HepG2 (cell line): ENCODE data around the gene TEX13D. TPM values are rescaled to one million over a fixed set of nuclear protein-coding genes. Genes with fewer than 3 reads are reported as not detected.

Source experiments
- ATAC-seq: fragments of 200-7000 bp; cut with Tn5 transposase; 3 replicates; pipeline ENCODE4 v1.9.1; 2020; ENCODE audit warnings: mild to moderate bottlenecking, moderate library complexity
- BruUV-seq: library from RNA; stranded (reverse); fragments of 400-500 nt; replicated peaks from 2 replicates; lab custom pipeline; 2021; lab: Mats Ljungman, UMichigan
- CTCF ChIA-PET: fragments of 300-600 bp; formaldehyde crosslinking; extraction: SDS; loops from one replicate; lab custom pipeline; 2021; ENCODE audit warnings: low total read pairs, inconsistent platforms, low intra/inter-chr PET ratio; lab: Yijun Ruan, JAX
- POLR2A ChIA-PET: fragments of 350-600 bp; sonication (Branson Sonifier 250); formaldehyde crosslinking; loops from one replicate; lab custom pipeline; 2020; ENCODE audit warnings: antibody characterized with exemption, inconsistent platforms; lab: Yijun Ruan, JAX
- DNase-seq: peaks from one replicate; pipeline ENCODE4 v3.0.0-alpha.2; 2015; ENCODE audit warnings: low spot score
- FAIRE-seq: peaks from 3 replicates; lab custom pipeline; 2011; peaks lifted over from hg19 to GRCh38; lab: Jason Lieb, UNC
- H2AFZ ChIP-seq: one replicate; pipeline ENCODE4 v1.6.1; 2011; ENCODE audit warnings: low read length, inconsistent platforms
- H3K27ac ChIP-seq: fragments of 300-600 bp; 3 replicates; pipeline ENCODE4 v1.8.0; 2011; ENCODE audit warnings: mixed run types, mild to moderate bottlenecking, mixed read lengths, low read length, inconsistent platforms; ENCODE audit not compliant: insufficient read depth; ENCODE audit errors: extremely low read length
- H3K27me3 ChIP-seq, 2 experiments: fragments of 200-600 bp in 1 of 2; 2 replicates in 1 of 2; 3 replicates in 1 of 2; pipeline versions ENCODE4 v1.6.0 to v1.8.0; 2011; ENCODE audit warnings: low read length in 2 of 2, mild to moderate bottlenecking in 2 of 2, moderate library complexity in 2 of 2, inconsistent platforms in 1 of 2; ENCODE audit not compliant: insufficient read depth in 2 of 2, control insufficient read depth in 1 of 2
- H3K36me3 ChIP-seq, 2 experiments: fragments of 200-600 bp in 1 of 2; replicated peaks in 1 of 2; 2 replicates in 1 of 2; 3 replicates in 1 of 2; pipeline versions ENCODE4 v1.5.1 to v1.8.0; 2011; ENCODE audit warnings: low read length in 2 of 2, inconsistent platforms in 1 of 2; ENCODE audit not compliant: insufficient read depth in 2 of 2, control insufficient read depth in 1 of 2
- H3K4me1 ChIP-seq: 2 replicates; pipeline ENCODE4 v1.5.1; 2012; ENCODE audit warnings: low read length, inconsistent platforms; ENCODE audit not compliant: insufficient read depth
- H3K4me2 ChIP-seq: 2 replicates; pipeline ENCODE4 v1.6.0; 2011; ENCODE audit warnings: low read depth, low read length, inconsistent platforms
- H3K4me3 ChIP-seq, 3 experiments: fragments of 200-600 bp in 1 of 3; sonication (generic), shearing (Covaris generic) in 1 of 3; replicated peaks in 1 of 3; 2 replicates each; pipeline ENCODE4 v1.5.1; 2011 to 2016; ENCODE audit warnings: low read length in 3 of 3, inconsistent platforms in 2 of 3, low read depth in 2 of 3, mild to moderate bottlenecking in 2 of 3, control low read depth in 1 of 3, mixed read lengths in 1 of 3; ENCODE audit not compliant: insufficient read depth in 1 of 3
- H3K79me2 ChIP-seq: one replicate; pipeline ENCODE4 v1.6.1; 2011; ENCODE audit warnings: low read length, inconsistent platforms; ENCODE audit not compliant: insufficient read depth
- H3K9ac ChIP-seq: 2 replicates; pipeline ENCODE4 v1.6.0; 2011; ENCODE audit warnings: mild to moderate bottlenecking, low read depth, low read length, inconsistent platforms; ENCODE audit not compliant: insufficient read depth
- H3K9me3 ChIP-seq: 2 replicates; pipeline ENCODE4 v1.5.1; 2012; ENCODE audit warnings: mild to moderate bottlenecking, low read length
- H4K20me1 ChIP-seq: 2 replicates; pipeline ENCODE4 v1.6.0; 2011; ENCODE audit warnings: inconsistent platforms, mild to moderate bottlenecking, low read length, moderate library complexity; ENCODE audit not compliant: insufficient read depth
- ELF1 ChIP-seq: sonication (generic); formaldehyde crosslinking; IDR thresholded peaks from 2 replicates; pipeline ENCODE4 v1.4.0; 2020; ENCODE audit warnings: missing genetic modification reagents
- GMEB1 ChIP-seq: sonication (generic); formaldehyde crosslinking; IDR thresholded peaks from 2 replicates; pipeline ENCODE4 v1.5.1; 2020; ENCODE audit warnings: missing genetic modification reagents, mild to moderate bottlenecking, borderline replicate concordance
- MLLT10 ChIP-seq: sonication (generic); formaldehyde crosslinking; IDR thresholded peaks from 2 replicates; pipeline ENCODE4 v1.4.0; 2020; ENCODE audit warnings: missing genetic modification reagents
- MTF2 ChIP-seq: sonication (generic); formaldehyde crosslinking; IDR thresholded peaks from 2 replicates; pipeline ENCODE4 v1.5.0; 2020; ENCODE audit warnings: missing genetic modification reagents, borderline replicate concordance
- SALL2 ChIP-seq: sonication (generic); formaldehyde crosslinking; IDR thresholded peaks from 2 replicates; pipeline ENCODE4 v1.8.1; 2023; ENCODE audit warnings: mild to moderate bottlenecking, missing genetic modification reagents, inconsistent platforms
- SNAI1 ChIP-seq: sonication (generic); formaldehyde crosslinking; IDR thresholded peaks from 2 replicates; pipeline ENCODE4 v1.5.0; 2020; ENCODE audit warnings: mild to moderate bottlenecking, missing genetic modification reagents, borderline replicate concordance
- STAT5B ChIP-seq: sonication (generic); formaldehyde crosslinking; IDR thresholded peaks from 2 replicates; pipeline ENCODE4 v1.4.0; 2020; ENCODE audit warnings: missing genetic modification reagents
- TP53 ChIP-seq: sonication (generic); formaldehyde crosslinking; conservative IDR thresholded peaks from 2 replicates; pipeline ENCODE4 v1.4.0; 2020; ENCODE audit warnings: missing genetic modification reagents
- ZFYVE20 ChIP-seq: sonication (generic); formaldehyde crosslinking; IDR thresholded peaks from 2 replicates; pipeline ENCODE4 v1.8.0; 2023; ENCODE audit warnings: low read depth, mild to moderate bottlenecking, moderate library complexity, missing genetic modification reagents, borderline replicate concordance
- ZMYM2 ChIP-seq: sonication (generic); formaldehyde crosslinking; IDR thresholded peaks from 2 replicates; pipeline ENCODE4 v1.8.0; 2022; ENCODE audit warnings: mild to moderate bottlenecking, missing genetic modification reagents
- ZNF224 ChIP-seq: sonication (generic); formaldehyde crosslinking; IDR thresholded peaks from 2 replicates; pipeline ENCODE4 v1.5.0; 2020; ENCODE audit warnings: mild to moderate bottlenecking, missing genetic modification reagents
- ZNF567 ChIP-seq: sonication (generic); formaldehyde crosslinking; IDR thresholded peaks from 2 replicates; pipeline ENCODE4 v1.8.1; 2023; ENCODE audit warnings: mild to moderate bottlenecking, missing genetic modification reagents, borderline replicate concordance
- ZNF891 ChIP-seq: sonication (generic); formaldehyde crosslinking; IDR thresholded peaks from 2 replicates; pipeline ENCODE4 v1.5.0; 2020; ENCODE audit warnings: mild to moderate bottlenecking, missing genetic modification reagents
- ZSCAN25 ChIP-seq: sonication (generic); formaldehyde crosslinking; IDR thresholded peaks from 2 replicates; pipeline ENCODE4 v1.8.0; 2022; ENCODE audit warnings: mild to moderate bottlenecking, missing genetic modification reagents
- WGBS: methylation state at CpG from one replicate; pipeline ENCODE4 v1.1.6; 2017; ENCODE audit warnings: low lambda C conversion rate; 5-methylcytosine and 5-hydroxymethylcytosine counted together
- in situ Hi-C: cut with HindIII; loops from 2 replicates; pipeline ENCODE4 v1.10.0; 2017; ENCODE audit warnings: low pct_unique_long_range_greater_than_20kb; ENCODE audit not compliant: extremely low pct_ligation_motif_present
- intact Hi-C: fragments of 100-400 bp; cut with micrococcal nuclease; formaldehyde crosslinking; loops from one replicate; pipeline ENCODE4 v1.10.0; 2022; ENCODE audit not compliant: unreplicated experiment
- polyA plus RNA-seq, 8 experiments: library from polyadenylated mRNA; depleted of rRNA in 3 of 8; stranded (reverse) in 7 of 8; unstranded in 1 of 8; fragments of >200 nt; fragmentation: Illumina TruSeq in 4 of 8; extraction: Trizol in 4 of 8; gene quantifications; 2 replicates each; pipeline versions ENCODE4 v1.2.1 to v1.2.3, GENCODE V29; 2011 to 2016; ENCODE audit warnings: low read depth in 4 of 8, missing spikeins in 1 of 8, mixed read lengths in 1 of 8; ENCODE audit not compliant: insufficient read depth in 1 of 8
- total RNA-seq, 5 experiments: library from RNA; depleted of rRNA; stranded (reverse); fragments of >200 nt; fragmentation: Illumina TruSeq; extraction: Trizol; gene quantifications; 2 replicates each; pipeline ENCODE4 v1.2.3, GENCODE V29; 2016; ENCODE audit warnings: low read depth in 1 of 5
- TF ChIP-seq, protein P1 (sequence below): sonication (generic); formaldehyde crosslinking; IDR thresholded peaks from 2 replicates; pipeline ENCODE4 v1.9.0; 2022; ENCODE audit warnings: missing genetic modification reagents, mild to moderate bottlenecking, borderline replicate concordance

Gene TEX13D
- total and polyA plus RNA-seq, 2 of the 13 experiments (the other 11 are each of a cell fraction or from before 2014, with no cell fraction given) = not detected

DNA sequence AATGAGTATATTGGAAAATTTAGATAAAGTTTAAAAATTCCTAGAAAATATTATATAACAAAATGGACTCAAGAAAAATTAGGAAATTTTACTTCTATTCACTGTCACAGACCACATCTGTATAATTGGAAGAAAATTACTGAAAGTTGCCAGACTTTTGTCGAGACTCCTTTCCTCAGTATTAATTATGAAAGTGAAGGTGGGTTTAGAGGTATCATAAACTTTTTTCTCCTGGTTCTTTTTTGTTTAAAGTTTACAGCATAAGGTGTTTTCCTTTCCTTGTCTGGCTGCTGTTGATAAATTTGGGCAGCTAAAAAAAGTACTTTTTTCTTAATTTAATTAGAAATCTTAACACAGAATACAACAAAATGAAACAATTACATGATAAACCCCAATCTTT lies 6.7 kb upstream of the TEX13D start:
- FAIRE-seq (no peak), DNase-seq (no peak), ATAC-seq (no peak)
- intact Hi-C loops (no loop called here), in situ Hi-C loops (no loop called here)
- Histone ChIP-seq H2AFZ (no peak overlapping the region), H3K4me2 (no peak overlapping the region), H3K9me3 (no peaks in the 10 kb centered on the region), H3K27me3 (no peaks in the 10 kb centered on the region), H3K4me1 (no peaks in the 10 kb centered on the region), H3K36me3 (no peaks in the 10 kb centered on the region), H3K9ac (no peak overlapping the region), H4K20me1 (no peaks in the 10 kb centered on the region), H3K79me2 (no peaks in the 10 kb centered on the region), H3K4me3 (no peak overlapping the region), H3K27ac (no peak overlapping the region)
- TF ChIP-seq MTF2 (CRISPR knock-in tag) (no peak), GMEB1 (CRISPR knock-in tag) (no peak), ZNF891 (CRISPR knock-in tag) (no peak), ZMYM2 (no peak), ELF1 (CRISPR knock-in tag) (no peak), ZSCAN25 (no peak), TP53 (no peak), ZFYVE20 (CRISPR knock-in tag) (no peak), ZNF224 (CRISPR knock-in tag) (no peak), STAT5B (CRISPR knock-in tag) (no peak), SALL2 (CRISPR knock-in tag) (no peak), MLLT10 (CRISPR knock-in tag) (no peak), SNAI1 (CRISPR knock-in tag) (no peak), ZNF567 (CRISPR knock-in tag) (no peak)
- TF ChIP-seq, protein P1, sequence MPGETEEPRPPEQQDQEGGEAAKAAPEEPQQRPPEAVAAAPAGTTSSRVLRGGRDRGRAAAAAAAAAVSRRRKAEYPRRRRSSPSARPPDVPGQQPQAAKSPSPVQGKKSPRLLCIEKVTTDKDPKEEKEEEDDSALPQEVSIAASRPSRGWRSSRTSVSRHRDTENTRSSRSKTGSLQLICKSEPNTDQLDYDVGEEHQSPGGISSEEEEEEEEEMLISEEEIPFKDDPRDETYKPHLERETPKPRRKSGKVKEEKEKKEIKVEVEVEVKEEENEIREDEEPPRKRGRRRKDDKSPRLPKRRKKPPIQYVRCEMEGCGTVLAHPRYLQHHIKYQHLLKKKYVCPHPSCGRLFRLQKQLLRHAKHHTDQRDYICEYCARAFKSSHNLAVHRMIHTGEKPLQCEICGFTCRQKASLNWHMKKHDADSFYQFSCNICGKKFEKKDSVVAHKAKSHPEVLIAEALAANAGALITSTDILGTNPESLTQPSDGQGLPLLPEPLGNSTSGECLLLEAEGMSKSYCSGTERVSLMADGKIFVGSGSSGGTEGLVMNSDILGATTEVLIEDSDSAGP (CRISPR knock-in tag) = no peak
- ChIA-PET POLR2A (no interaction called here), CTCF (no interaction called here)
- BruUV-seq = no TSS peak
- whole genome bisulfite sequencing = 0% methylated on average over 1 of the region's 1 CpG
